Pons (tissue), 1 donor: ENCODE results near the gene AARS1.
"Not testable (repeated sequence)": the region's sequence is repeated elsewhere in the genome, so short reads cannot be mapped to it uniquely, and the experiment has no call there.

Experiments
- DNase-seq: peaks from one replicate; pipeline ENCODE4 v3.0.0-alpha.2; 2016; ENCODE audit warnings: low spot score

Gene AARS1

GRCh38 chr16:70224645-70225044 is 64.7 kb downstream of the AARS1 start:
- not testable (repeated sequence) for DNase-seq

GRCh38 chr16:70223971-70224513 is 65.3 kb downstream of the AARS1 start:
- not testable (repeated sequence) for DNase-seq

- DNase-seq = not testable (repeated sequence)
These were observed 66.1 kb downstream of the AARS1 start for GRCh38 chr16:70223216-70223615.

- DNase-seq = not testable (repeated sequence)
These were observed 66.7 kb downstream of the AARS1 start for GRCh38 chr16:70222574-70222973.

GRCh38 chr16:70218586-70218985 is 70.7 kb downstream of the AARS1 start:
- DNase-seq = not testable (repeated sequence)

- not testable (repeated sequence) for DNase-seq
These were observed 82.9 kb downstream of the AARS1 start for GRCh38 chr16:70206382-70206781.

- not testable (repeated sequence) for DNase-seq
These were observed 84.5 kb downstream of the AARS1 start for GRCh38 chr16:70204668-70205405.

- not testable (repeated sequence) for DNase-seq
These were observed 85.3 kb downstream of the AARS1 start for GRCh38 chr16:70204010-70204409.

GRCh38 chr16:70203508-70203907 is 85.8 kb downstream of the AARS1 start:
- not testable (repeated sequence) for DNase-seq
